Osteoblast (primary cell): ENCODE data around the gene RBMX2. TPM values are rescaled to one million over a fixed set of nuclear protein-coding genes. Genes with fewer than 3 reads are reported as not detected.

ENCODE experiments used
- DNase-seq: peaks from one replicate; pipeline ENCODE4 v3.0.0; 2011; ENCODE audit warnings: low spot score, mixed read lengths; ENCODE audit not compliant: insufficient read length; ENCODE audit errors: missing footprints
- H2AFZ ChIP-seq: 2 replicates; pipeline ENCODE4 v1.6.0; 2011; ENCODE audit warnings: mild to moderate bottlenecking, low read length
- H3K27ac ChIP-seq: 2 replicates; pipeline ENCODE4 v1.5.1; 2011; ENCODE audit warnings: mild to moderate bottlenecking, low read depth, low read length, moderate library complexity
- H3K27me3 ChIP-seq: 2 replicates; pipeline ENCODE4 v1.6.0; 2012; ENCODE audit warnings: mild to moderate bottlenecking, control low read depth, inconsistent platforms, low read length, moderate library complexity; ENCODE audit not compliant: insufficient read depth
- H3K36me3 ChIP-seq: 2 replicates; pipeline ENCODE4 v1.5.1; 2011; ENCODE audit warnings: mild to moderate bottlenecking, low read length, control low read depth, moderate library complexity; ENCODE audit not compliant: insufficient read depth
- H3K4me1 ChIP-seq: 2 replicates; pipeline ENCODE4 v1.5.1; 2011; ENCODE audit warnings: mild to moderate bottlenecking, low read length, control low read depth, moderate library complexity; ENCODE audit not compliant: insufficient read depth
- H3K4me2 ChIP-seq: 2 replicates; pipeline ENCODE4 v1.6.0; 2011; ENCODE audit warnings: mild to moderate bottlenecking, low read length; ENCODE audit not compliant: insufficient read depth
- H3K4me3 ChIP-seq: fragments of 200-600 bp; sonication (generic); 3 replicates; pipeline ENCODE4 v1.5.1; 2012; ENCODE audit warnings: mild to moderate bottlenecking, low read length, inconsistent platforms; ENCODE audit not compliant: insufficient read depth
- H3K79me2 ChIP-seq: 2 replicates; pipeline ENCODE4 v1.6.0; 2012; ENCODE audit warnings: mild to moderate bottlenecking, low read length, control low read depth, inconsistent platforms; ENCODE audit not compliant: insufficient read depth
- H3K9me3 ChIP-seq: 2 replicates; pipeline ENCODE4 v1.5.1; 2011; ENCODE audit warnings: low read depth, low read length, control low read depth
- H4K20me1 ChIP-seq: 2 replicates; pipeline ENCODE4 v1.6.0; 2012; ENCODE audit warnings: mild to moderate bottlenecking, low read length, control low read depth; ENCODE audit not compliant: insufficient read depth
- CTCF ChIP-seq: IDR thresholded peaks from 2 replicates; pipeline ENCODE4 v1.5.1; 2011; ENCODE audit warnings: mild to moderate bottlenecking, low read depth, low read length, moderate library complexity; ENCODE audit errors: extremely low read depth
- total RNA-seq: library from RNA; depleted of rRNA; stranded (reverse); fragments of >200 nt; gene quantifications from 2 replicates; pipeline ENCODE4 v1.2.3, GENCODE V29; 2012

RBMX2 gene
- total RNA-seq, 1 donor = 25.0 TPM

GRCh38 chrX:130416785-130417184 is 15.0 kb downstream of the RBMX2 start:
- H3K27ac ChIP-seq = no peak overlapping the region
- H4K20me1 ChIP-seq = no peaks in the 10 kb centered on the region
- no peak for DNase-seq
- no peak overlapping the region for H3K4me3 ChIP-seq
- H3K4me1 ChIP-seq = no peaks in the 10 kb centered on the region
- no peaks in the 10 kb centered on the region for H3K79me2 ChIP-seq
- no peak overlapping the region for H3K4me2 ChIP-seq
- TF ChIP-seq CTCF = no peak
- no peak overlapping the region for H2AFZ ChIP-seq
- peaks cover 3% of the 10 kb centered on the region for H3K36me3 ChIP-seq
- H3K27me3 ChIP-seq = no peaks in the 10 kb centered on the region
- no peaks in the 10 kb centered on the region for H3K9me3 ChIP-seq

GRCh38 chrX:130418066-130418465 is 16.3 kb downstream of the RBMX2 start:
- Histone ChIP-seq H3K36me3 (peaks cover under 1% of the 10 kb centered on the region), H3K79me2 (no peaks in the 10 kb centered on the region), H3K4me2 (no peak overlapping the region), H2AFZ (no peak overlapping the region), H3K27ac (no peak overlapping the region), H3K9me3 (no peaks in the 10 kb centered on the region), H4K20me1 (no peaks in the 10 kb centered on the region), H3K27me3 (peaks cover 3% of the 10 kb centered on the region), H3K4me1 (no peaks in the 10 kb centered on the region), H3K4me3 (no peak overlapping the region)
- DNase-seq = no peak
- TF ChIP-seq CTCF = no peak

GRCh38 chrX:130418740-130419139 is 17.0 kb downstream of the RBMX2 start:
- Histone ChIP-seq H4K20me1 (no peaks in the 10 kb centered on the region), H2AFZ (no peak overlapping the region), H3K27ac (no peak overlapping the region), H3K36me3 (no peaks in the 10 kb centered on the region), H3K4me2 (no peak overlapping the region), H3K4me3 (no peak overlapping the region), H3K27me3 (peaks cover 3% of the 10 kb centered on the region), H3K79me2 (no peaks in the 10 kb centered on the region), H3K9me3 (no peaks in the 10 kb centered on the region), H3K4me1 (no peaks in the 10 kb centered on the region)
- TF ChIP-seq CTCF = no peak
- DNase-seq = no peak

GRCh38 chrX:130419263-130419662 is 17.5 kb downstream of the RBMX2 start:
- Histone ChIP-seq H3K4me3 (no peak overlapping the region), H3K27me3 (peaks cover 3% of the 10 kb centered on the region), H3K36me3 (no peaks in the 10 kb centered on the region), H3K4me2 (no peak overlapping the region), H4K20me1 (no peaks in the 10 kb centered on the region), H3K4me1 (no peaks in the 10 kb centered on the region), H3K27ac (no peak overlapping the region), H2AFZ (no peak overlapping the region), H3K9me3 (no peaks in the 10 kb centered on the region), H3K79me2 (no peaks in the 10 kb centered on the region)
- DNase-seq = no peak
- TF ChIP-seq CTCF = no peak
